NCI-H226 (cell line): ENCODE data around the gene LLGL1.
"Not testable (repeated sequence)": the region's sequence is repeated elsewhere in the genome, so short reads cannot be mapped to it uniquely, and the experiment has no call there.

ENCODE experiments used
- DNase-seq: peaks from one replicate; pipeline ENCODE4 v3.0.0-alpha.2; 2015

Gene LLGL1

DNA sequence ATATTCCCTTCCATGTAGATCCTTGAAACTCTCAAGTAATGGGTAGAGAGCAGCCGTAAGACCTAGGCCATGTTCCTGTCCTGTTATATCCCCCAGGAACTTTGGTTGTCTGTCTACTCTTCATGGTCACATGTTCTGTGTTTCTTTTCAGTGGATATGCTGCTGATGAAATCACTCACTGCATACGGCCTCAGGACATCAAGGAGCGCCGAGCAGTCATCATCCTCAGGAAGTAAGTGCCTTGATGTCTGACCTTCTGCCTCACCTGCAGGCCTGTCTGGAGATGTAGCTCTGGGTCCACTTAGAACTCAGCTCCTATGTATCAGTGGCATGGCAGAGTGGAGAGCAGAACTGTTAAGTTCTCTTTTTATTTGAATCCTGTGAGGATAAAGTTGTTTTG lies 30.6 kb upstream of the LLGL1 start:
- DNase-seq = no peak

DNA sequence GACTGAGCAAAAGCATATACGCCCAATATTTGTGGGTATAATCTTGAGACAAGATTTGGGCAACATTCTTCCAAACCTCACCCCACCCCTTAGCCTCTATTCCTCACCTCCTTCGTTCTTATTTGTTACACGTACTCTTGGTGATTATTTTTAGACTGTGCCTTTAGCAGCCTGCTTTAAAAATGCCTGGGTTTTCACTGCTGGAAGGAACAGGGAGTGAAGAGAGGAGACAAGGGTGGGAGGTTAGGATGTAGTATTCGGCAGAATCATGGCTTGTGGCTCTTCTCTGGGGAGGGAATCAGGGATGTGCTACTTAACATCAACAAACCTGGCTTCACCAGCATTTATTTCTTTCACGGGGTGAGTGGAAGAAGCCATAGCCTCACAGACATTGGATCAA lies 30.2 kb upstream of the LLGL1 start:
- DNase-seq = no peak

DNA sequence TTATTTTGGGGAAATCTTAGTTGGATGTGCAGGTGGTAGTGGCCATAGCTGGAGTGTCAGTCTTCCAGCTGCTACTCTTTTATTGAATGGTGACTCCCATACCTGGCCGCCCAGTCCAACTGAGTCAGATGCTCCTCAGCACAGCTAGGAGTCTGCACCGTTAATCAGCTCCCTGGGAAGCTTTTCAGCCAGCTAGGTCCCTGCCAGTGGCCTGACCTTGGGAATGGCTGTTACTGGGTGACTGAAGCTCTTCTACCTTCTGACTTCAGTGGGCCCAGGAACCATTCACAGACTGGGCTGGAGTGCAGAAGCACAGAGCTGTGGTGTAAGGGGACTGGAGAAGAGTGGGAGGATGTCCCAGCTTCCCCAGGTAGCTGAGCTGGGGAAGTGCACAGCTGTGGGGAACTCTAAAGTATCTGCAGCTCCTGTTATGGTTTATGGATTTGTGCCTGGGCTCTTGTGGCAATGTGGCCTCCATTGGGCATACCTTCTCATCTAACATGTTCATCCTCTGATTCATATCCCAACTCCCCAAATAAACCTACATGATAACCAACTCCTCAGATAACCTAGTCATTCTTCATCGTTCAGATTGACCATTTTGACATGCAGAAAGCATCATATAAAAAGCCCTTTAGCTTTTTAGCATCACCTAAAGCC lies 27.8 kb upstream of the LLGL1 start:
- no peak for DNase-seq

DNA sequence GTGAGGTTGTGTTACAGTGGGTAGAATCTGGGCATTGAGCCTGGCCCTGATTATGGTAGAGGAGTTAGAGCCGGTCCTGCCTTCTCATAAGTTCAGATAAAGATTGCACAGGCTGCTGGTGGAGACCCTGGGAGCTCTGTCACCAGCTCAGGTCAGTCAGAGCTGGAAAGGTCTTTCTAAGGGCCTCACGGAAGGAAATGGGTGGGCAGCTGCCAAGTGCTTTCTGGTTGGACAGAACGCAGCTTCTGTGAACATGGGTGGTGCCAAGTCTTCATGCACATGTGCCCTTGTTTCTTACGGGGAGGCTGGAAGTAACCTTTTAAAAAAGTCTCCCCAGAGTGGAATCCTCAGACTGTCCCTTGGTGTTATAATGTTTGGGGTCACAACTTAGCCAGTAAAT lies 26.9 kb upstream of the LLGL1 start:
- DNase-seq = no peak

DNA sequence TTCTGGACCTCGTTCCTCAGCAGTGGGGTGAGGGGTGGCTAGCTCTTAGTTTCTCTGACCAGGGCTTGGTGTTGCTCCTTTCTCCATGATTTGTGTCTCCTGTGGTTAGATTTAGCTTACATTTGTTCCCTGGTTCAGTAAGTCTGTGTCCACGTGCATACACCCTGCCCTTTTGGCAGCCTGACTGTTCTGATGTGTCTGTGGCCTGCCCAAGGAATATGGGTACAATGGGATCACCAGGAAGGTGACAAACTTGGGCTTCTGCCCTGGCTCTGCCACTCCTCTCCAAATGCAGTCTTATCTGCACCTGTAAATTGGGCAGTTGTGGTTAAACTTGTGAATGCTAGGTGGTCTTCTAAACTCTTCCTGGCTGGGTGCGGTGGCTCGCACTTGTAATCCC lies 24.3 kb upstream of the LLGL1 start:
- DNase-seq = no peak

DNA sequence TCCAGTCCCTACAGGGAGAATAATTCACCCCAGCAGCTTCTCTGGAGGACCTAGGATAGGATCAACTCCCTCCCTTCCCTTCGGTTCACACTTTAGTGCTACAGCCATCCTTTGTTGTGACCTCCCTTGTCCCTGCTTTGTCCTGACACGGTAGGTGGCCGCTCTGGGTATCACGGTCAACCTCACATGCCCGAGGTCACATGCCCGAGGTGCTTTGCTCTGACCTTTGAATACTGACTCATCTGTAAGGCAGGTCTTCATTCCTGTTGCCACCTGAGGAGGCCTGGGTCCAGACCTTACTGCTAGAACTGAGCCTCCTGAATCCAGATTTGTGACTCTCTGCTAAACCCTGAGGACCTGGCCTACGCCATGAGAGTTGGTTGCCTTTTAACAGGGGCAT lies 22.1 kb upstream of the LLGL1 start:
- no peak for DNase-seq

DNA sequence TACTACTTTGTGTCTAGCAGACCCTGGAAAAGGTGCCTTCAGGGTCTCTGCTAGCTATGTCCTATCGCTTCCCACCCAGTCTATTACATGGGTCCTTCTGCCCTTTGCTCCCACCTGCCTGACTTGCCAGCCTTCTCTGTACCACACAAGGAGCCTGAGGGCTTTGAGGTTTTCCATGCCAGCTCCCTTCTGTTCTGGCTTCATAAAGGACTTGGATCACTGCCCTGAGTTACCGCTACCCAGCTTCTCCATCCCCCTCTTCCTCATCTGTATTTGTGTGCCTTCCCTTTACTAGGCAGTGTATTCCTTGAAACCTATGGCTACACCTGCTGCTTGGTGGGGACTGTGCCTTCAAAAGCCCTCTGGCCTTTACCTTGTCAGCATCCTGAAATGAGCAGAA lies 19.6 kb upstream of the LLGL1 start:
- DNase-seq = no peak

DNA sequence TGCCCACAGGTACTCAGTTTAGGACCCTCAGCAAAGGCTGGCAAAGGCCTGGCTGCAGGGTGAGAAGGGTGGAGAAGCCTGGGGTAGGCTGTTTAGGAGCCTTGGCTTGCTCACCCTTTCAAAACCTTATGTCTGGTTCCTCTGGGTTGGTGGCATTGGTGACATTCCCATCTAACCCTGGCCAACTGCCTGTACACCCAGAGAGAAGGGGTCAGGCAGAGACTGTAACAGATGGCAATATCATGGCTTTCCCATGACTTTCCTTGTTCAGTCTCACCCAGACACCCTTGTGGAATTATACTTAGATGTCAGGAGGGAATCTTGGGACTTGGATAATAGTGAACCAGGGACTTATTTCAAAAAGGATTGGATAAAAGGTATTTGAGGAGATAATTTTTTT lies 18.5 kb upstream of the LLGL1 start:
- no peak for DNase-seq

DNA sequence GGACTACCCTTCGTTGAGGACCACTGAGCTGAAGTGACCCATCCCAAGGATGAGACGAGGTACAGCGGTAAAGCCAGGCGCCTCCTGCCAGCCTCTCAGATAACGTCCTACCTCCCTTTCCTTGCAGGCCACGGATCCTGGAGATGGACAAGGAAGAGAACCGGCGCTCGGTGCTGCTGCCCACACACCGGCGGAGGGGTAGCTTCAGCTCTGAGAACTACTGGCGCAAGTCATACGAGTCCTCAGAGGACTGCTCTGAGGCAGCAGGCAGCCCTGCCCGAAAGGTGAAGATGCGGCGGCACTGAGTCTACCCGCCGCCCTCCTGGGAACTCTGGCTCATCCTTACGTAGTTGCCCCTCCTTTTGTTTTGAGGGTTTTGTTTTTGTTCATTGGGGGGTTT lies 17.3 kb upstream of the LLGL1 start:
- no peak for DNase-seq

DNA sequence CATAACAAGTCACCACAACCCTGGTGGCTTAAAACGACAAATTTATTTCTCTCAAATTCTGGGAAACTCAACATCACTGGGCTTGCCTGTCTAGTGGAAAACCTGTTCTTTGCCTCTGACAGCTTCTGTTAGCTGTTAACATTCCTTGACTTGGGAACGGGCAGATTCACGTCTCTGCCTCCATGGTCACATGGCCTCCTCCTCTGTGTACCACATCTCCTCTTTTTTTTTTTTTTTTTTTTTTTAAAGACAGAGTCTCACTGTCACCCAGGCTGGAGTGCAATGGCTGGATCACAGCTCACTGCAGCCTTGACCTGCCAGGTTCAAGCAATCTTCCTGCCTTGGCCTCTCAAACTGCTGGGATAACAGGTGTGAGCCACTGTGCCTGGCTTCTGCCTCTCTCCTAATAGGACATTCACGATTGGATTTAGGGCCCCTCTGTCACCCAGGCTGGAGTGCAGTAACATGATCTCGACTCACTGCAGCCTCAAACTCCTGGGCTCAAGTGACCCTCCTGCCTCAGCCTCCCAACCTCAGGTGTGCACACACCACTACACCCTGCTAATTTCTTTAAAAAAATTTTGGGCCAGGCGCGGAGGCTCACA lies 11.7 kb upstream of the LLGL1 start:
- DNase-seq = no peak

DNA sequence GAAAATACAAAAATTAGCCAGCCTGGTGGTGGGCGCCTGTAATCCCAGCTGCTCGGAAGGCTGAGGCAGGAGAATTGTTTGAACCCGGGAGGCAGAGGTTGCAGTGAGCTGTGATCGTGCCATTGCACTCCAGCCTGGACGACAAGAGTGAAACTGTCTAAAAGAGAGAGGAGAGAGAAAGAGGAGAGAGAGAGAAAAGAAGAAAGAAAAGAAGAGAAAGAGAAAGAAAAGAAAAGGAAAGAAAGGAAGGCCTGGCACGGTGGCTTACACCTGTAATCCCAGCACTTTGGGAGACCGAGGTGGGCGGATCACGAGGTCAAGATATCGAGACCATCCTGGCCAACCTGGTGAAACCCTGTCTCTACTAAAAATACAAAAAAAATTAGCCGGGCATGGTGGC lies 8.5 kb upstream of the LLGL1 start:
- not testable (repeated sequence) for DNase-seq

DNA sequence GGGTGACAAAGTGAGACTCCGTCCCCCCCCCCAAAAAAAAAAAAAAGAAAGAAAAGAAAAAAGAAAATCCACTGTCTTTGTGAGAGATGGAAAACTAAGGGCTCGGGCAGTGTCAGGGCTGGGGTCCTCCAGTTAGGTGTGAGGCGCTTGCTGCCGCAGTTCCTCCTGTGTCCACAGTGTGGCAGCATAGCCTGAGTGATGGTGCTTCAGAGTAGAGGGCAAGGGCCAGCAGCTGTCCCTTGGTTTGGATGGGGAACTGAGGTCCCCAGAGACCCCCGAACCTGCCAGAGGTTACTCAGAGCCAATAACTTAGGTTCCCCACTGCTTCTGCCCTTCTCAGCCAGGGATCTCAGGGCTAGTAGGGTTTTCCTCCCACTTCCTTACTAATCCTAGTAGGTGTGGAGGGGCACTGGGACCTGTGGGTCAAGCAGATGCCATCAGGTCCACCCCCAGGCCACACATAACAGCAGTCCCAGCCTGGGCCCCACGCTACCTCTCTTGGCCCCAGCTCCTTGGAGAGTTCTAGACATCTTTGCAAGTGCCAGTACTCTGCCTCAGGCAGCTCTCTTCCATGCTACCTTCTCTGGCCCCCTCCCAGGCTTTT lies 7.9 kb upstream of the LLGL1 start:
- peak; percentile 56 for DNase-seq

DNA sequence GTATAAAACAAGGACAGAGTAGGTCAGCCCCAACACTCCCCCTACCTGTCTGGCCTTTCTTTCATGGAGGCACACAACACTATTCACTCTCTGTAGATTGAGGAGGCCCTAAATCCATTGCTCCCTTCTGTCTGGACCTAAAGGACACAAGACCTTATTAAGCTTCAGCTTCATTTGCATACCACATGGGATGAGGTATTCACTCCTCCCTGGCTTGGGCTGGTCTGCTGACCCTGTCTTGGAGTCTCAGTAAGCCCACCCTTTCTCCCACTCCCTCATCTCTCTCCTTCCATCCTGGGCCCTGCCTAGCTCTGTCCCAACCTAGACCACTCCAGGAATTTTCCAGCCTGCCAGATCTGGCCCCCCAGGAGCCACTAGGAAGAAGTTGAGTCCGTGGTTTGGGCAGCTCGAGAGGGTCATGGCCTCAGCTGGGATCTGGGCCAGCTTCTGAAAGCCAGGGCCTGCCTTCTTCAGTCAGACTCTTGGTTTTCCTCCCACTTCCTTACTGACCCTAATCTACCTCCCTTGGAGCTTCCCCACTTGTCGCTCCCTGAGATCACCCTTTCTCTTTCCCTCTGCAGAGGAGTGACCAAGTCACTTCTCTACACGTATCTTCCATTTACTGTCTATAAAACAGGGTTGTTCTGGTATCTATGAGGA lies 6.5 kb upstream of the LLGL1 start:
- DNase-seq = peak; percentile 77

DNA sequence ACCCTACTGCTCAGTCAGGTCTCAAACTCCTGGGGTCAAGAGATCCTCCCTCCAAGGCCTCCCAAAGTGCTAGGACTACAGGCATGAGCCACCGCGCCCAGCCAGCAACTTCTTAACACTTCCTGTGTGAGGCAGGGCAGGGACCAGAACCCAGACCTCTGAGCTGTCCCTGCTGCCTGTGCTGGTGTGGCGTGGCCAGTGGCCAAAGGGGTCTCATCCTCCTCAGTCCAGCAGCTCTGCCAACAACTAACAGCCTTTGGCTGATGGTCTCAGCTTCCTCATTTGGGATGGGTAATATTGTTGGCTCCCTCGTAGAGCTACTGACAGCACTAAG lies 1.4 kb upstream of the LLGL1 start:
- DNase-seq = no peak

DNA sequence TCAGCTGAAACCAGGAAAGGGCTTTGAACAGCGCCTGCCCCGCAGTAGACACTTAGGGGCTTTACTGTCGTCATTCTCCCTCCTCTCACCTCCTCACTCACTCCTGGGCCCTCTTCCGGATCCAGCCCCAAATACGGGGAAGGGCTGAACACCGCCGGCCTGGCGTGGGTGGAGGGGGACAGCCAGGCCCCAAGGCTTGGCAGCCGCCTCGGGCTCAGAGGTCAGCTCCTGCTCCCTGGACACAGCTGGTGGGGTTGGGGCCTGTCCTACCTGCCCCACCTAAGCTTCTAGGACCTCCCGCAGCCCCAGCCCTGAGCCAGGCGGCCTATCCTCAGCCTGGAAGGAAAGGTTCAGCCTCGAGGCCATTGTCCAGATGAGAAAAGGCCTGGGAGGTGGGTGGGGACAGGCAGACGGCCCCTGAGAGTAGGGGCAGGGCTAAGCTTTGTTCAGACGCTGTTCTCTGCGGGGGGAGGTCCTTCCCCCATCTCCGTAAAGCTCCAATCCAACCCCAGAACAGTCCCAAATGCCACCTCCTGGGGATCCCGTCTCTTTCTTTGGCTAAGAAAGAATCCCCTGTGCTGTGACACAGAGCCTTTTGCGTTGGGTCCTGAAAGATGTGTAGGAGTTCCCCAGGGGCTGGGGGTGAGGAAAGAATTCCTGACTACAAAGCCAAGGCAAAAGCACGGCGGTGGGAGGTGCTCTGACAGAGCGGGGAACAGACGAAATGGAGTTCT lies 881 bp upstream of the LLGL1 start:
- DNase-seq = no peak

DNA sequence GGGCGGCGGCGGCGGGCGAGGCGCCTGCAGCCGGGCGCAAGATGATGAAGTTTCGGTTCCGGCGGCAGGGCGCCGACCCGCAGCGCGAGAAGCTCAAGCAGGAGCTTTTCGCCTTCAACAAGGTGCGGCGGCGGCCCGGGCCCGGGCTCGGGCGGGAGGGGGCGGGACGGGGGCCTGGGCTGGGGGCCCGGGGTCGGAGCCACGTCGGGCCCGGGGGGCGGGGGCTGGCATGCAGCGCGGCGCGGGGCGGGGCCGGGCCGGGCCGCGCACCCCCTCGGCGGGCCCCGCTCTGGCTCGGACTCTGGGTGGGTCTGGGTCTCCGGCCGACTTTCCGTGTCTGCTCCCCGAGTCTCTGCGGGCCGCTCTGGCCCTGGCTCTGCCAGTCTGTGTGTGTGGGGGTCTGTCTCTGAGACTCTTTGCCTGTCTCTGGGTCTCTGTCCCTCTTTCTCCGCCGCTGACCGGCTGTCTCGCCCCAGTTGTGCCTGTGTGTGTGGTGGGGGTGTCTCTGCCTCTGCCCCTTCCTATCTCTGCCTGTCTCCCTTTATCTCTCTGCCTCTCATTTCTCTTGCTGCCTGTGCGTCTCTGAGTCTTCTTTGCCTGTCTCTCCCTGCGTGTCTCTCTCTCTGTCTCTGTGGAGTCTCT lies 328 bp downstream of the LLGL1 start:
- DNase-seq = no peak

DNA sequence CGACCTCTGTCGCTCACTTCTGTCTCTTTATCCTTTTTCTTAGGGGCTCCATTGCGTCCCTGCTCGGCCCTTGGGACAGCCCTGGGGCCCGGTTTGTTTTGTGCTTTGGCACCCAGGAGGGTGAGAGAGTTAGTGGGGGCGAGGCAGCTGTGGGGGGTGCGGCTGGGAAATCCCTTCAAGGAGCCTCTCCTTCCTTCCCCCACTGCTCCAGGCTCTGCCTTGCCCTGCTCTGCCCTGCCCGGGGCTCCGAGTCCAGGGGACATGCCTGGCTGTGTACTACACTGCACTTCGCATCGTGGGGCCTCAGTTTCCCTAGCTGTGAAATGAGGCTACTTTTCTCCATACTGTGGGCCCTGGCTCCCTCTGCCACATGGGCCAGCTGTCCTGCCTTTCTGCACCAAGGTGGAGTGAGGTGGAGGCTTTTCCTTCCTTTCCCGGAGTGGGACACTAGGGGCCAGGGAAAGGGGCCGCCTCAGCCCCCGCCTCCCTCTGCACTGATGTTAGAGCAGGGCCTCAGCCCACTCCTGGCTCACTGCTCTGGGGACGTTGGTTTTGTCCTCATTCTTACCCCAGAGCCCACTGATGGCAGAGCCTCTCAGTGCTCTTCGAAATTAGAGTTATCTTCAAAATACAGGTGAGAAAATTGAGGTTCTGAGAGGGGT lies 980 bp downstream of the LLGL1 start:
- no peak for DNase-seq

DNA sequence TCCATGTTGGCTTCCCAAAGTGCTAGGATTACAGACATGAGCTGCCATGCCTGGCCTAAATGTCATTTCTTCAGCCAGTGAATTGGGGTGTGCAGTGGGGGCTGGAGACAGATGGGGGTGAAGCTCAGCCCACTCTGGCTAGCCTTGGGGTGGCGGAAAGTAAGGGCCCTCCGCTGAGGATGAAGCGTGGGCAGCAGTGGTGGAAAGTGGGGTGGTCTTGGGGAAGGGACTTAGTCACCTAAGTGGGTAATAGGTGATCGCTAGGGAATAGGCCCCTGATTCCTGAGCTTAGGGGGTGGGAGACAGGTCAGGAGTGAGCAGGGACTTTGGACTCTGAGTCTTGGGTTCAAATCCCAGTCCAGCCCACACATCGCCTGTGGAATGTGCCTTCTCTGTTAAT lies 2.2 kb downstream of the LLGL1 start:
- no peak for DNase-seq

DNA sequence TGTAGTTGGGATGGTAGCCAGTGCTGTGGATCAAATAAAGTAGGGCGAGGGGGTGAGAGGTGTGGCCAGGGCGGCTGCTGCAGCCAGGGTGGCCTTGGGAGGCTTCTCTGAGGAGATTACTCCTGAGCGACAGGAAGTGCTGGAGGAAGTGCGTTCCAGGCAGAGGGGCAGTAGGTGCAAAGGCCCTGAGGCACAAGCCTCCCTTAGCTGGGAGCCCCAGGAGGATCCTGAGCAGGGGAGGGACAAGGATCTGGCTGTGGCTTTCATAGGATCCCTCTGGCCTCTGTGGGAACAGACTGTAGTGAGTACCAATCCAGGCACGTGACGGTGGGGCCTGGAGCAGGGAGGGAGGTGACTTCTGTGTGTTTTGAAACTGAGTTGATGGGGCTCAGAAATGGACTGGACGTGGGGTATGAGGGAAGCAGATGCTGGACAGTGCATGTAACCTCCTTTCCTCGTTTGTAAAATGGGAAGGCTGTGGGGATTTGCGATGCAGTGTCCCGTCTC lies 2.8 kb downstream of the LLGL1 start:
- no peak for DNase-seq

DNA sequence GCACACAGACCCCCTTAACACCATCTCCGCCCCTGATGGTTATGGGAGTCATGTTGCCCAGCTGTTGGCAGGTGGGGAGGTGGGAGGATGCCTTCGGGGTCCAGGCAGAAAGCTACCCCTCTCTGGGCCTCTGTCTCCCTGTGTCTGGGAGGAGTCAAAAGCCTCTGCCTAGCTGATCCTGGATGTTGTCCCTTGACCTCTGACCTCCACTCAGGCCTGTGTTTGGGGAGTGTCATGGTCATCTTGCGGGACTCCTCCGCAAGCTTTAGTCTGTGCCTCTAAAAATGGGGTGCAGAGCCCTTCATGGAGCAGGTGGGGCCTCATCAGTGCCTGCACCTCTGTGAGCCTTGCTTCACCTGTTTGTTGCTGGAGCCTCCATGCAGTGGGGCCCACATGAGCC lies 3.8 kb downstream of the LLGL1 start:
- no peak for DNase-seq

DNA sequence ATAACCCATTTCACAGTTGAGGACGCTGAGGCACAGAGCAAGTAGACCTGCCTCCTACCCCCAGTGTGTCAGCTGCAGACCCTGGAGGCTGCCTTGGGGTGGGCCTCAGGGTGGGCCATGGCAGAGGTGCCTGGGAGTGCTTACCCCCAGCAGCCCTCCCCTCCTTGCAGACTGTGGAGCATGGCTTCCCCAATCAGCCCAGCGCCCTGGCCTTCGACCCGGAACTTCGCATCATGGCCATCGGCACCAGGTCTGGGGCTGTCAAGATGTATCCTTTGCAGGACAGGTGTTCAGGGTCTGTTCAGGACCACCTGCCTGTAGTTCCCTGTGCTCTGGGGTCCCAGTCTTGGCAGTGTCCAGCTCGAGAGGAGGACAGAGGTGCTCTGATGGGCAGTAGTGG lies 4.3 kb downstream of the LLGL1 start:
- no peak for DNase-seq
